WTC11 (cell line): ENCODE results near the gene ARHGAP8. TPM values are rescaled to one million over a fixed set of nuclear protein-coding genes. Genes with fewer than 3 reads are reported as not detected.

Experiments
- ATAC-seq: fragments of 200-7000 bp; cut with Tn5 transposase; 2 replicates; pipeline ENCODE4 v1.10.0; 2021; ENCODE audit warnings: mild to moderate bottlenecking, moderate library complexity
- CTCF ChIA-PET: fragments of 300-600 bp; sonication (Branson Sonifier 250); formaldehyde crosslinking; loops from one replicate; lab custom pipeline; 2021; ENCODE audit warnings: antibody characterized with exemption; lab: Charles Lee
- POLR2A ChIA-PET: fragments of 350-600 bp; sonication (Branson Sonifier 250); formaldehyde crosslinking; loops from one replicate; lab custom pipeline; 2021; ENCODE audit warnings: antibody characterized with exemption; lab: Charles Lee
- DNase-seq: peaks from one replicate; pipeline ENCODE4 v3.0.0; 2021; ENCODE audit warnings: low spot score
- H3K27ac Mint-ChIP-seq: 2 replicates; pipeline ENCODE4 v1.8.0; 2021; ENCODE audit warnings: mixed read lengths
- H3K27me3 Mint-ChIP-seq: 2 replicates; pipeline ENCODE4 v1.8.0; 2021; ENCODE audit warnings: low read depth, mild to moderate bottlenecking, moderate library complexity, mixed read lengths
- H3K36me3 Mint-ChIP-seq: 2 replicates; pipeline ENCODE4 v1.8.0; 2021; ENCODE audit warnings: mixed read lengths
- H3K4me1 Mint-ChIP-seq: 2 replicates; pipeline ENCODE4 v1.8.0; 2022; ENCODE audit warnings: mixed read lengths
- H3K4me3 Mint-ChIP-seq: 2 replicates; pipeline ENCODE4 v1.8.0; 2021; ENCODE audit warnings: mild to moderate bottlenecking, moderate library complexity, mixed read lengths
- H3K9me3 Mint-ChIP-seq: 2 replicates; pipeline ENCODE4 v1.8.0; 2021; ENCODE audit warnings: mixed read lengths
- E2F1 ChIP-seq: sonication (generic); formaldehyde crosslinking; IDR thresholded peaks from 2 replicates; pipeline ENCODE4 v1.8.0; 2022; ENCODE audit warnings: mild to moderate bottlenecking, missing genetic modification reagents
- ETV6 ChIP-seq: sonication (generic); formaldehyde crosslinking; IDR thresholded peaks from 2 replicates; pipeline ENCODE4 v1.8.1; 2022; ENCODE audit warnings: mild to moderate bottlenecking, missing genetic modification reagents
- GTF2I ChIP-seq: fragments of 250-450 bp; sonication (Bioruptor Pico); conservative IDR thresholded peaks from 2 replicates; pipeline ENCODE4 v1.4.0; 2021; ENCODE audit warnings: mild to moderate bottlenecking
- JUN ChIP-seq: sonication (generic); formaldehyde crosslinking; IDR thresholded peaks from 2 replicates; pipeline ENCODE4 v1.8.0; 2023; ENCODE audit warnings: mild to moderate bottlenecking, missing genetic modification reagents
- MYBL2 ChIP-seq: sonication (generic); formaldehyde crosslinking; IDR thresholded peaks from 2 replicates; pipeline ENCODE4 v1.8.1; 2023; ENCODE audit warnings: mild to moderate bottlenecking, moderate library complexity, missing genetic modification reagents
- NR3C1 ChIP-seq: sonication (generic); formaldehyde crosslinking; conservative IDR thresholded peaks from 2 replicates; pipeline ENCODE4 v1.8.1; 2023; ENCODE audit warnings: low read depth, mild to moderate bottlenecking, missing genetic modification reagents
- OVOL2 ChIP-seq: fragments of 250-450 bp; sonication (Bioruptor Pico); IDR thresholded peaks from 2 replicates; pipeline ENCODE4 v1.9.0; 2021; ENCODE audit warnings: mild to moderate bottlenecking, borderline replicate concordance
- RORB ChIP-seq: fragments of 250-450 bp; sonication (Bioruptor Pico); IDR thresholded peaks from 2 replicates; pipeline ENCODE4 v1.9.0; 2021; ENCODE audit warnings: mild to moderate bottlenecking
- TEAD4 ChIP-seq: sonication (generic); formaldehyde crosslinking; IDR thresholded peaks from 2 replicates; pipeline ENCODE4 v1.8.0; 2022; ENCODE audit warnings: mild to moderate bottlenecking, missing genetic modification reagents
- ZNF219 ChIP-seq: sonication (generic); formaldehyde crosslinking; IDR thresholded peaks from 2 replicates; pipeline ENCODE4 v1.8.0; 2023; ENCODE audit warnings: missing genetic modification reagents, mild to moderate bottlenecking, borderline replicate concordance
- total RNA-seq: library from RNA; stranded (reverse); gene quantifications from 3 replicates; pipeline ENCODE4 v1.2.3, GENCODE V29; 2021
- TF ChIP-seq, protein P1 (sequence below): sonication (generic); formaldehyde crosslinking; IDR thresholded peaks from 2 replicates; pipeline ENCODE4 v1.8.0; 2022; ENCODE audit warnings: mild to moderate bottlenecking, missing genetic modification reagents
- TF ChIP-seq, protein P2 (sequence below): sonication (generic); formaldehyde crosslinking; IDR thresholded peaks from 2 replicates; pipeline ENCODE4 v1.8.1; 2023; ENCODE audit warnings: mild to moderate bottlenecking, missing genetic modification reagents, borderline replicate concordance
- TF ChIP-seq, protein P3 (sequence below): fragments of 250-450 bp; sonication (Bioruptor Pico); IDR thresholded peaks from 2 replicates; pipeline ENCODE4 v1.9.0; 2021; ENCODE audit warnings: mild to moderate bottlenecking
- TF ChIP-seq, protein P4 (sequence below): sonication (generic); formaldehyde crosslinking; conservative IDR thresholded peaks from 2 replicates; pipeline ENCODE4 v1.8.1; 2023; ENCODE audit warnings: mild to moderate bottlenecking, low read depth, missing genetic modification reagents, moderate library complexity
- TF ChIP-seq, protein P5 (sequence below): sonication (generic); formaldehyde crosslinking; IDR thresholded peaks from 2 replicates; pipeline ENCODE4 v1.8.0; 2023; ENCODE audit warnings: missing genetic modification reagents
- TF ChIP-seq, protein P6 (sequence below): sonication (generic); formaldehyde crosslinking; IDR thresholded peaks from 2 replicates; pipeline ENCODE4 v1.8.1; 2022; ENCODE audit warnings: mild to moderate bottlenecking, missing genetic modification reagents, moderate library complexity, borderline replicate concordance

The ARHGAP8 gene
- total RNA-seq, 1 experiment from 2014 or later = 61.4 TPM

- TF ChIP-seq, protein P1, sequence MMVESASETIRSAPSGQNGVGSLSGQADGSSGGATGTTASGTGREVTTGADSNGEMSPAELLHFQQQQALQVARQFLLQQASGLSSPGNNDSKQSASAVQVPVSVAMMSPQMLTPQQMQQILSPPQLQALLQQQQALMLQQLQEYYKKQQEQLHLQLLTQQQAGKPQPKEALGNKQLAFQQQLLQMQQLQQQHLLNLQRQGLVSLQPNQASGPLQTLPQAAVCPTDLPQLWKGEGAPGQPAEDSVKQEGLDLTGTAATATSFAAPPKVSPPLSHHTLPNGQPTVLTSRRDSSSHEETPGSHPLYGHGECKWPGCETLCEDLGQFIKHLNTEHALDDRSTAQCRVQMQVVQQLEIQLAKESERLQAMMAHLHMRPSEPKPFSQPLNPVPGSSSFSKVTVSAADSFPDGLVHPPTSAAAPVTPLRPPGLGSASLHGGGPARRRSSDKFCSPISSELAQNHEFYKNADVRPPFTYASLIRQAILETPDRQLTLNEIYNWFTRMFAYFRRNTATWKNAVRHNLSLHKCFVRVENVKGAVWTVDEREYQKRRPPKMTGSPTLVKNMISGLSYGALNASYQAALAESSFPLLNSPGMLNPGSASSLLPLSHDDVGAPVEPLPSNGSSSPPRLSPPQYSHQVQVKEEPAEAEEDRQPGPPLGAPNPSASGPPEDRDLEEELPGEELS (CRISPR knock-in tag) = no peak
- TF ChIP-seq ZNF219 (CRISPR knock-in tag) (no peak), E2F1 (CRISPR knock-in tag) (no peak)
Observed at GRCh38 chr22:44783091-44783490, 30.7 kb downstream of the ARHGAP8 start (continued).

GRCh38 chr22:44783581-44783980 is 31.2 kb downstream of the ARHGAP8 start:
- peak overlapping the region; percentile 83; the same call in 1 of the 2 replicates for H3K27ac Mint-ChIP-seq
- peaks cover 5% of the 10 kb centered on the region; the same call in 1 of the 2 replicates for H3K9me3 Mint-ChIP-seq
- no peak overlapping the region for H3K4me3 Mint-ChIP-seq
- H3K4me1 Mint-ChIP-seq = peaks cover 12% of the 10 kb centered on the region
- peaks cover 19% of the 10 kb centered on the region for H3K36me3 Mint-ChIP-seq
- ChIA-PET POLR2A (no interaction called here), CTCF (interaction anchor here (1.1 to 1.6 kb wide), 2 partner anchors 37 to 98 kb away, joined by 4 to 7 read pairs; no protein-coding TSS in a partner anchor)
- peak; percentile 61 for ATAC-seq
- DNase-seq = no peak
- H3K27me3 Mint-ChIP-seq = no peaks in the 10 kb centered on the region
- TF ChIP-seq NR3C1 (CRISPR knock-in tag) (no peak), OVOL2 (no peak), ETV6 (CRISPR knock-in tag) (no peak), MYBL2 (CRISPR knock-in tag) (no peak), GTF2I (no peak)
- TF ChIP-seq, protein P2, sequence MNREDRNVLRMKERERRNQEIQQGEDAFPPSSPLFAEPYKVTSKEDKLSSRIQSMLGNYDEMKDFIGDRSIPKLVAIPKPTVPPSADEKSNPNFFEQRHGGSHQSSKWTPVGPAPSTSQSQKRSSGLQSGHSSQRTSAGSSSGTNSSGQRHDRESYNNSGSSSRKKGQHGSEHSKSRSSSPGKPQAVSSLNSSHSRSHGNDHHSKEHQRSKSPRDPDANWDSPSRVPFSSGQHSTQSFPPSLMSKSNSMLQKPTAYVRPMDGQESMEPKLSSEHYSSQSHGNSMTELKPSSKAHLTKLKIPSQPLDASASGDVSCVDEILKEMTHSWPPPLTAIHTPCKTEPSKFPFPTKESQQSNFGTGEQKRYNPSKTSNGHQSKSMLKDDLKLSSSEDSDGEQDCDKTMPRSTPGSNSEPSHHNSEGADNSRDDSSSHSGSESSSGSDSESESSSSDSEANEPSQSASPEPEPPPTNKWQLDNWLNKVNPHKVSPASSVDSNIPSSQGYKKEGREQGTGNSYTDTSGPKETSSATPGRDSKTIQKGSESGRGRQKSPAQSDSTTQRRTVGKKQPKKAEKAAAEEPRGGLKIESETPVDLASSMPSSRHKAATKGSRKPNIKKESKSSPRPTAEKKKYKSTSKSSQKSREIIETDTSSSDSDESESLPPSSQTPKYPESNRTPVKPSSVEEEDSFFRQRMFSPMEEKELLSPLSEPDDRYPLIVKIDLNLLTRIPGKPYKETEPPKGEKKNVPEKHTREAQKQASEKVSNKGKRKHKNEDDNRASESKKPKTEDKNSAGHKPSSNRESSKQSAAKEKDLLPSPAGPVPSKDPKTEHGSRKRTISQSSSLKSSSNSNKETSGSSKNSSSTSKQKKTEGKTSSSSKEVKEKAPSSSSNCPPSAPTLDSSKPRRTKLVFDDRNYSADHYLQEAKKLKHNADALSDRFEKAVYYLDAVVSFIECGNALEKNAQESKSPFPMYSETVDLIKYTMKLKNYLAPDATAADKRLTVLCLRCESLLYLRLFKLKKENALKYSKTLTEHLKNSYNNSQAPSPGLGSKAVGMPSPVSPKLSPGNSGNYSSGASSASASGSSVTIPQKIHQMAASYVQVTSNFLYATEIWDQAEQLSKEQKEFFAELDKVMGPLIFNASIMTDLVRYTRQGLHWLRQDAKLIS (CRISPR knock-in tag) = no peak
- TF ChIP-seq, protein P3, sequence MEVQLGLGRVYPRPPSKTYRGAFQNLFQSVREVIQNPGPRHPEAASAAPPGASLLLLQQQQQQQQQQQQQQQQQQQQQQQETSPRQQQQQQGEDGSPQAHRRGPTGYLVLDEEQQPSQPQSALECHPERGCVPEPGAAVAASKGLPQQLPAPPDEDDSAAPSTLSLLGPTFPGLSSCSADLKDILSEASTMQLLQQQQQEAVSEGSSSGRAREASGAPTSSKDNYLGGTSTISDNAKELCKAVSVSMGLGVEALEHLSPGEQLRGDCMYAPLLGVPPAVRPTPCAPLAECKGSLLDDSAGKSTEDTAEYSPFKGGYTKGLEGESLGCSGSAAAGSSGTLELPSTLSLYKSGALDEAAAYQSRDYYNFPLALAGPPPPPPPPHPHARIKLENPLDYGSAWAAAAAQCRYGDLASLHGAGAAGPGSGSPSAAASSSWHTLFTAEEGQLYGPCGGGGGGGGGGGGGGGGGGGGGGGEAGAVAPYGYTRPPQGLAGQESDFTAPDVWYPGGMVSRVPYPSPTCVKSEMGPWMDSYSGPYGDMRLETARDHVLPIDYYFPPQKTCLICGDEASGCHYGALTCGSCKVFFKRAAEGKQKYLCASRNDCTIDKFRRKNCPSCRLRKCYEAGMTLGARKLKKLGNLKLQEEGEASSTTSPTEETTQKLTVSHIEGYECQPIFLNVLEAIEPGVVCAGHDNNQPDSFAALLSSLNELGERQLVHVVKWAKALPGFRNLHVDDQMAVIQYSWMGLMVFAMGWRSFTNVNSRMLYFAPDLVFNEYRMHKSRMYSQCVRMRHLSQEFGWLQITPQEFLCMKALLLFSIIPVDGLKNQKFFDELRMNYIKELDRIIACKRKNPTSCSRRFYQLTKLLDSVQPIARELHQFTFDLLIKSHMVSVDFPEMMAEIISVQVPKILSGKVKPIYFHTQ (CRISPR knock-in tag) = no peak

DNA sequence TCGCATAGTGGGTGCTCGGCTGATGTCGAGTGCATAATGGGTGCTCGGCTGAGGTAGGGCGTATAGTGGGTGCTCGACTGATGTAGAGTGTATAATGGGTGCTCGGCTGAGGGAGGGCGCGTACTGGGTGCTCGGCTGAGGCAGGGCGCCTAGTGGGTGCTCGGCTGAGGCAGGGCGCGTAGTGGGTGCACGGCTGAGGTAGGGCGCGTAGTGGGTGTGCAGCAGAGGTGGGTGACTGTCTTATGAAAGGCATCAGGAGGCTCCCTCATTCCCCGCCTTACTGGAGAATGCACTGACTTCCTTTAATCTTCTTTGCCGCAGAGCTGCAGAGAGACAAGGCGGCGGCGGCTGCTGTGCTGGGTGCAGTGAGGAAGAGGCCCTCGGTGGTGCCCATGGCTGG is 33.8 kb downstream of the ARHGAP8 start:
- peaks cover 12% of the 10 kb centered on the region for H3K4me1 Mint-ChIP-seq
- no peak for DNase-seq
- ChIA-PET CTCF (interaction anchor here (1.2 kb wide), 1 partner anchor 35 kb away, joined by 5 read pairs; no protein-coding TSS in a partner anchor), POLR2A (no interaction called here)
- peaks cover 35% of the 10 kb centered on the region for H3K36me3 Mint-ChIP-seq
- H3K9me3 Mint-ChIP-seq = peaks cover 5% of the 10 kb centered on the region; the same call in 1 of the 2 replicates
- no peak overlapping the region for H3K4me3 Mint-ChIP-seq
- H3K27me3 Mint-ChIP-seq = no peaks in the 10 kb centered on the region
- no peak for ATAC-seq
- H3K27ac Mint-ChIP-seq = peak overlapping the region; percentile 41; the same call in 1 of the 2 replicates
- TF ChIP-seq RORB (no peak), TEAD4 (CRISPR knock-in tag) (no peak), JUN (CRISPR knock-in tag) (no peak)
- TF ChIP-seq, protein P4, sequence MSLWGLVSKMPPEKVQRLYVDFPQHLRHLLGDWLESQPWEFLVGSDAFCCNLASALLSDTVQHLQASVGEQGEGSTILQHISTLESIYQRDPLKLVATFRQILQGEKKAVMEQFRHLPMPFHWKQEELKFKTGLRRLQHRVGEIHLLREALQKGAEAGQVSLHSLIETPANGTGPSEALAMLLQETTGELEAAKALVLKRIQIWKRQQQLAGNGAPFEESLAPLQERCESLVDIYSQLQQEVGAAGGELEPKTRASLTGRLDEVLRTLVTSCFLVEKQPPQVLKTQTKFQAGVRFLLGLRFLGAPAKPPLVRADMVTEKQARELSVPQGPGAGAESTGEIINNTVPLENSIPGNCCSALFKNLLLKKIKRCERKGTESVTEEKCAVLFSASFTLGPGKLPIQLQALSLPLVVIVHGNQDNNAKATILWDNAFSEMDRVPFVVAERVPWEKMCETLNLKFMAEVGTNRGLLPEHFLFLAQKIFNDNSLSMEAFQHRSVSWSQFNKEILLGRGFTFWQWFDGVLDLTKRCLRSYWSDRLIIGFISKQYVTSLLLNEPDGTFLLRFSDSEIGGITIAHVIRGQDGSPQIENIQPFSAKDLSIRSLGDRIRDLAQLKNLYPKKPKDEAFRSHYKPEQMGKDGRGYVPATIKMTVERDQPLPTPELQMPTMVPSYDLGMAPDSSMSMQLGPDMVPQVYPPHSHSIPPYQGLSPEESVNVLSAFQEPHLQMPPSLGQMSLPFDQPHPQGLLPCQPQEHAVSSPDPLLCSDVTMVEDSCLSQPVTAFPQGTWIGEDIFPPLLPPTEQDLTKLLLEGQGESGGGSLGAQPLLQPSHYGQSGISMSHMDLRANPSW = no peak
- TF ChIP-seq, protein P5, sequence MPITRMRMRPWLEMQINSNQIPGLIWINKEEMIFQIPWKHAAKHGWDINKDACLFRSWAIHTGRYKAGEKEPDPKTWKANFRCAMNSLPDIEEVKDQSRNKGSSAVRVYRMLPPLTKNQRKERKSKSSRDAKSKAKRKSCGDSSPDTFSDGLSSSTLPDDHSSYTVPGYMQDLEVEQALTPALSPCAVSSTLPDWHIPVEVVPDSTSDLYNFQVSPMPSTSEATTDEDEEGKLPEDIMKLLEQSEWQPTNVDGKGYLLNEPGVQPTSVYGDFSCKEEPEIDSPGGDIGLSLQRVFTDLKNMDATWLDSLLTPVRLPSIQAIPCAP (CRISPR knock-in tag) = no peak
- TF ChIP-seq, protein P1 (CRISPR knock-in tag) = no peak
- TF ChIP-seq, protein P6, sequence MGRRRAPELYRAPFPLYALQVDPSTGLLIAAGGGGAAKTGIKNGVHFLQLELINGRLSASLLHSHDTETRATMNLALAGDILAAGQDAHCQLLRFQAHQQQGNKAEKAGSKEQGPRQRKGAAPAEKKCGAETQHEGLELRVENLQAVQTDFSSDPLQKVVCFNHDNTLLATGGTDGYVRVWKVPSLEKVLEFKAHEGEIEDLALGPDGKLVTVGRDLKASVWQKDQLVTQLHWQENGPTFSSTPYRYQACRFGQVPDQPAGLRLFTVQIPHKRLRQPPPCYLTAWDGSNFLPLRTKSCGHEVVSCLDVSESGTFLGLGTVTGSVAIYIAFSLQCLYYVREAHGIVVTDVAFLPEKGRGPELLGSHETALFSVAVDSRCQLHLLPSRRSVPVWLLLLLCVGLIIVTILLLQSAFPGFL (CRISPR knock-in tag) = no peak
